ENCODE measurements around the gene FIGNL2. TPM values are rescaled to one million over a fixed set of nuclear protein-coding genes. Genes with fewer than 3 reads are reported as not detected.
"Not testable (repeated sequence)": the region's sequence is repeated elsewhere in the genome, so short reads cannot be mapped to it uniquely, and the experiment has no call there.

FIGNL2 gene
- total and polyA plus RNA-seq, 10 donors, result 0.20 to 3.0 (median 1.4) TPM

- no peaks in the 10 kb centered on the region for H3K9me3 ChIP-seq
- no peak for TF ChIP-seq POLR2AphosphoS5 (IDR thresholded peaks at IDR 0.05)
- TF ChIP-seq, protein P1, sequence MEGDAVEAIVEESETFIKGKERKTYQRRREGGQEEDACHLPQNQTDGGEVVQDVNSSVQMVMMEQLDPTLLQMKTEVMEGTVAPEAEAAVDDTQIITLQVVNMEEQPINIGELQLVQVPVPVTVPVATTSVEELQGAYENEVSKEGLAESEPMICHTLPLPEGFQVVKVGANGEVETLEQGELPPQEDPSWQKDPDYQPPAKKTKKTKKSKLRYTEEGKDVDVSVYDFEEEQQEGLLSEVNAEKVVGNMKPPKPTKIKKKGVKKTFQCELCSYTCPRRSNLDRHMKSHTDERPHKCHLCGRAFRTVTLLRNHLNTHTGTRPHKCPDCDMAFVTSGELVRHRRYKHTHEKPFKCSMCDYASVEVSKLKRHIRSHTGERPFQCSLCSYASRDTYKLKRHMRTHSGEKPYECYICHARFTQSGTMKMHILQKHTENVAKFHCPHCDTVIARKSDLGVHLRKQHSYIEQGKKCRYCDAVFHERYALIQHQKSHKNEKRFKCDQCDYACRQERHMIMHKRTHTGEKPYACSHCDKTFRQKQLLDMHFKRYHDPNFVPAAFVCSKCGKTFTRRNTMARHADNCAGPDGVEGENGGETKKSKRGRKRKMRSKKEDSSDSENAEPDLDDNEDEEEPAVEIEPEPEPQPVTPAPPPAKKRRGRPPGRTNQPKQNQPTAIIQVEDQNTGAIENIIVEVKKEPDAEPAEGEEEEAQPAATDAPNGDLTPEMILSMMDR (IDR thresholded peaks at IDR 0.05 in 8 of 11, conservative IDR thresholded peaks at IDR 0.05 in 3 of 11), result no peak
- no peak for TF ChIP-seq POLR2A (IDR thresholded peaks at IDR 0.05)
- H3K4me1 ChIP-seq, result no peaks in the 10 kb centered on the region
- intact Hi-C loops (cut with DNase I; ENCODE audit: low total_unique reads), result no loop called here
- H3K4me3 ChIP-seq, result no peak overlapping the region
- H3K36me3 ChIP-seq, result peaks cover 0 to 18% (median 0%) of the 10 kb centered on the region in 6 donors
- 83 to 100% (median 100%) methylated on average over 1 of the region's 1 CpG for WGBS, 5 donors
- H3K27me3 ChIP-seq (replicated peaks in 1 of 7), result no peaks in the 10 kb centered on the region
- DNase-seq, result no peak
- H3K27ac ChIP-seq, result no peak overlapping the region
Observed at GRCh38 chr12:51798501-51798900, 50.0 kb downstream of the FIGNL2 start.

GRCh38 chr12:51798051-51798450, 50.5 kb downstream of the FIGNL2 start:
- H3K4me1 ChIP-seq; H3K4me3 ChIP-seq; intact Hi-C loops (cut with DNase I; ENCODE audit: low total_unique reads); DNase-seq; H3K27ac ChIP-seq; H3K9me3 ChIP-seq; H3K27me3 ChIP-seq (replicated peaks in 1 of 7): not testable (repeated sequence)
- 84 to 98% (median 94%) methylated on average over 2 to 4 of the region's 4 CpGs for WGBS, 5 donors
- H3K36me3 ChIP-seq, result peaks cover 0 to 18% (median 0%) of the 10 kb centered on the region in 6 donors

DNA sequence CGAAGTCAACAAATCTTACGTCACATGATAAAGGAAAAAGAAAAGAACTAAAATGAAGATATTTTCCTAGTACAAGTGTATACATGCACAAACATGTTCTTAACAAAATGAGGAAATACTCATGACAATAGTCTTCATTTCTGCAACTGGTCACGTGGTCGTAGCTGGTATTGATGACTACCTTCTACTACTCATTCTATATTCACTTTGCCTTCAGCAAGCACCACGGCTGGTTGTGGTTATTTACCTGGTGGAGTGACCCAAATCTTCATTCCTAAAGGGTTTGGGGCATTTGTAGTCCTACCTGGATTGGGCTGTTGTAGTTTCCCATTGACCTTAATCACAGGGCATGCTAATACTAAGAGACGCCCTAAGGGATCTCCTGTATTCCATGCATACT, 51.2 kb downstream of the FIGNL2 start:
- H3K27ac ChIP-seq, result no peak overlapping the region
- H3K4me3 ChIP-seq, result no peak overlapping the region
- intact Hi-C loops (cut with DNase I; ENCODE audit: low total_unique reads), result no loop called here
- 89 to 93% (median 91%) methylated on average over 6 of the region's 6 CpGs for WGBS, 5 donors
- H3K4me1 ChIP-seq, result no peaks in the 10 kb centered on the region
- no peaks in the 10 kb centered on the region for H3K9me3 ChIP-seq
- TF ChIP-seq, protein P1 (IDR thresholded peaks at IDR 0.05 in 8 of 11, conservative IDR thresholded peaks at IDR 0.05 in 3 of 11), result no peak
- TF ChIP-seq POLR2AphosphoS5 (IDR thresholded peaks at IDR 0.05) (no peak), POLR2A (IDR thresholded peaks at IDR 0.05) (no peak)
- DNase-seq, result no peak
- no peaks in the 10 kb centered on the region for H3K27me3 ChIP-seq (replicated peaks in 1 of 7)
- peaks cover 0 to 18% (median 0%) of the 10 kb centered on the region in 6 donors for H3K36me3 ChIP-seq

GRCh38 chr12:51793201-51793600, 55.3 kb downstream of the FIGNL2 start:
- Histone ChIP-seq H3K4me1 (no peaks in the 10 kb centered on the region), H3K4me3 (no peak overlapping the region), H3K27ac (no peak overlapping the region), H3K27me3 (replicated peaks in 1 of 7) (no peaks in the 10 kb centered on the region), H3K36me3 (peaks cover 0 to 48% (median 0%) of the 10 kb centered on the region in 6 donors), H3K9me3 (no peaks in the 10 kb centered on the region)
- WGBS, 5 donors, result 91 to 100% (median 97%) methylated on average over 1 of the region's 1 CpG
- TF ChIP-seq POLR2A (IDR thresholded peaks at IDR 0.05) (no peak), POLR2AphosphoS5 (IDR thresholded peaks at IDR 0.05) (no peak)
- TF ChIP-seq, protein P1 (IDR thresholded peaks at IDR 0.05 in 8 of 11, conservative IDR thresholded peaks at IDR 0.05 in 3 of 11), result no peak
- intact Hi-C loops (cut with DNase I; ENCODE audit: low total_unique reads), result no loop called here
- no peak for DNase-seq

GRCh38 chr12:51792417-51792816, 56.1 kb downstream of the FIGNL2 start:
- no peak for DNase-seq
- intact Hi-C loops (cut with DNase I; ENCODE audit: low total_unique reads), result no loop called here
- no peaks in the 10 kb centered on the region for H3K4me1 ChIP-seq
- no peaks in the 10 kb centered on the region for H3K27me3 ChIP-seq (replicated peaks in 1 of 7)
- no peak for TF ChIP-seq POLR2A (IDR thresholded peaks at IDR 0.05)
- TF ChIP-seq, protein P1 (IDR thresholded peaks at IDR 0.05 in 8 of 11, conservative IDR thresholded peaks at IDR 0.05 in 3 of 11), result no peak
- no peak for TF ChIP-seq POLR2AphosphoS5 (IDR thresholded peaks at IDR 0.05)
- 86 to 98% (median 95%) methylated on average over 5 of the region's 5 CpGs for WGBS, 5 donors
- no peak overlapping the region for H3K27ac ChIP-seq
- H3K9me3 ChIP-seq, result no peaks in the 10 kb centered on the region
- H3K36me3 ChIP-seq, result peaks cover 0 to 43% (median 0%) of the 10 kb centered on the region in 6 donors
- H3K4me3 ChIP-seq, result no peak overlapping the region

All from spleen (tissue), 11 donors.